ENCODE data around the gene DYDC1.
"Not testable (repeated sequence)": the region's sequence is repeated elsewhere in the genome, so short reads cannot be mapped to it uniquely, and the experiment has no call there.

Gene DYDC1

DNA sequence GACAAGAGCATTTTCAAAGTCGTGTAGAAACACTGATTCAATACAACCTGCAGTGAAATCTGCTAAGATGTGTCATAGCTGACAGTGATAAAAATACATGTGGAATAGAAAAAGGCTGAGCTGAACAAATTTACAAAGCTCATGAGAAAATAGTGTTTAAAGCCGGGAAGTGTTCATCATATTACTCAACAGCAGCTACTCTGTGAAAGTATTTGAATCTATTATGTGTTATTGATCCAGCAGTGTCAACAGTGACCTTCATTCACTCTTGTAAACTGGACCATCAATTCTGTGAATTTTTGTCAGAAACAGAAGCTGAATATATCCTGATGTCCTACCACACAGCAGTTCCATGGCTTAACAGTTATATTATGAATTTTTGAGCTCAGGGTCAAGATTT is 11.6 kb downstream of the DYDC1 start:
- DNase-seq (ENCODE audit: extremely low read depth in 1 of 2, low read depth in 1 of 2) = no peak

DNA sequence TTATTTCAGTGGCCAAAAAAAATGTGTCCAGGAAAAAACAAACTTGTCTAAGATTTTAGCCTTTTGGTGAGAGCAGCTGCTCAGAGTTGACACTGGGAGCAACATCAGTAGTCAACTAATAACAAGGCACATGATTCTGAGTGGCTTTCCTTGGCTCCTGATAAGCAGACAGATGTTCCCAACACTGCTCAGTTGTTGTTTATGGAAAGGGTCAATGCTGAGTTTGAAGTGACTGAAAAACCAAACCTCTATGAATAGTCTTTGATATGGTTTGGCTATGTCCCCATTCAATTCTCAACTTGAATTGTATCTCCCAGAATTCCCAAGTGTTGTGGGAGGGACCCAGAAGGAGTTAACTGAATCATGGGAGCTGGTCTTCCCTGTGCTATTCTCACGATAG is 12.3 kb downstream of the DYDC1 start:
- DNase-seq (ENCODE audit: extremely low read depth in 1 of 2, low read depth in 1 of 2) = no peak

DNA sequence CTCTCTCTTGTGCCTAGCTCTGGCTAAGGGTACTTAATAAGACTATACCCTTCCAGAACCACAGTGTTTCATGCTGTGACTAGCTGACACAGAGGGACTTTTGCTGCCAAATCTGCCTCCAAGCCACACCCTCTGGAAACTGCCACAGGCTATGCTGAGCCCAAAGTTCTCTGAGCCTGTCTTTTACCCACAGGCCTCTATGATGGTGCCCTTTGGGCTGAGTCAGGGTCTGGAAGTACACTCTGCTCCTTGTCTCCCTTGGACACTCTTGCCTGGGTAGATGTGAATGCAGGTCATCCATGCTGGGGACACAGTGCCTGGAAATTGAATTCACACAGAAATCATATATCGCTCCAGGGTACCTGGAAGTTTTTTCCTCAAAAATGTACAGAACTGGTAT is 22.6 kb downstream of the DYDC1 start:
- DNase-seq (ENCODE audit: extremely low read depth in 1 of 2, low read depth in 1 of 2) = no peak

DNA sequence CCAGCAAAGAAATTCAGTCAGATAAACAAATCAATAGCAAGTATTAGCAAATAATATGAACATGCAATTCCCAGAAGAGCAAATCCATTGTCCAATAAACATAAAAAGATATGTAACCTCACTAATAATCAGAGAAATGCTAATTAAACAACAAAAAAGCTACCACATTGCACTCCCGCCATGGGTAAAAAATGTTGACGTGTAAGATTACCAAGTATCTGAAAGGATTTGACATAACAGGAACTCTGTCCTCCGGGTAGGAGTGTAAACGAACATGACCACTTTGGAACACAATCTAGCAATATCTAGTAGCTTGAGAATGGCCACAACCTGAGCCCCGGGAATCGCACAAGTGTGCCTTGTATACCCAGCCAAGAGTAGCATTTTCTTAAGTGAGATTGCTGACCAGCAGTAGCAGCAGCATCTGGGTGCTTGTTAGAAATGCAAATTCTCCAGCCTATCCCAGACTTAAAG is 31.6 kb downstream of the DYDC1 start:
- DNase-seq (ENCODE audit: extremely low read depth in 1 of 2, low read depth in 1 of 2) = no peak

DNA sequence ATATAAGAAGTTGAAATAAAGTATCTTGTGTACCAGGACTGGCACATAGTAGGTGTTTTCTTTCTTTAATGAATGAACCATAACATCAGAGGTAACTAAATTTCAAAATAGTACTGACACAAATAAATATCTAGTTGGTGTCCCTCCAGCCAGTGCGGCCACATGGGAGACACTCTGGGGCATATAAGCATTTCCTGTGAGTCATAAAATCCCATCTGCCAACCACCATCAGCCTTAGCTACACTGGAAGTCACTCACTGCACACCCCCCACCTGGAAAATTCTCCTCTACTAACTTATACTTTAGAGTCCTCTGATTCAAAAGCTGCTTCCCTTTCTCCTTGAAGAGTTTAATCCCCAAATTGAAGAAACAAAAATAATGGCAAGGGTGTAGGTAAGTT is 32.5 kb downstream of the DYDC1 start:
- DNase-seq (ENCODE audit: extremely low read depth in 1 of 2, low read depth in 1 of 2) = no peak

DNA sequence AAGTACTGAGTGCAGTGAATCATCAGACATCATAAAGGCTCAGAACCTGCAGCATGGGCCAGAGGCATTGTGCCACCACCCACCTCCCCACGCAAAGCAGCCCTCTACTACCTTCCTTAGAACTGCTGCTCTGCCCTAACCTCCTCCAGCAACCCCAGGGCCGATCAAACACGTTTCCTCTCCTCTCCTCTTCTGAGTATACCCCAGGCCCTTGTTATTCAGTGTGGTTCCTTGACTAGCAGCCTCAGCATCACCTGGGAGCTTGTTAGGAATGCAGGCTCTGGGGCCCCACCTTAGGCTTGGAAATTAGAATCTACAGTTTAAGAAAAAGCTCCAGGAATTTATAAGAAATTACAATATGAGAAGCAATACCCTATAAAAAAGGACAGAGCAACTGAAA is 33.2 kb downstream of the DYDC1 start:
- DNase-seq (ENCODE audit: extremely low read depth in 1 of 2, low read depth in 1 of 2) = no peak

DNA sequence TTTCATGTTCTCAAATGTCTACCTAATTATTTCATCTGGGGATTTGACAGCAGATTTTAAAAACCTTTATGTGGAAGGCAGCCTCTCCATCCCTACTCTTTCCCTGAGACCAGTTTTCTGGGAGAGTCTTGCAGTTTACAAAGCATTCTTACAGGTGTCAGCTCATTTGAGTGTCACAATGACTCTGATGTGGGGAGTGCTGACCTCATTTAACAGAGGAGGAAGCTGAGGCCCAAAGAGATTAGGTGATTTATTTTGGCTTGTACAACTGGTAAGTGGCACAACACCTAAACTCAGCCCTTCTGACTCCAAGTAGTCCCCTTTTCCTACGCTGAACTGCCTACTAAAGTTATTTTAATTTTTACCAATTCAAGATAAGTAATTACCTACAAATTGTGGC is 33.8 kb downstream of the DYDC1 start:
- no peak for DNase-seq (ENCODE audit: extremely low read depth in 1 of 2, low read depth in 1 of 2)

DNA sequence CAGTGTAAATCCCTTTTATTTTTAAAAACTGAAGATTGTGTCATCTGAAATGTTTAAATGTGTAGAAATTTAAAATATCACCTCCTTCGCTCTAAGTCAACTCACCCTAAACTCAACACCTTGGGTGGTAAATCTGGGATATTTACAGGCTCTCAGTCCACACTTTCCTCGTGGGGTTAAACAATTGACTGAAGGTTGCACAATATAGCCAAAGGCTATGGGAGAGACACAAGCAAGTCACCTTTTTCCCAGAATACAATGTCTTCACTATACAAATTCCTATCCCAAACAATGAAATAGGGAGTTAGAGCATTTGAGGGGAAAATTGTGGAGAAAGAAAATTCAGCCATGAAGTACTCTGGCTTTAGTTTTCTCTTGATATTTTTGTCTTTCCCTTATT is 34.4 kb downstream of the DYDC1 start:
- DNase-seq (ENCODE audit: extremely low read depth in 1 of 2, low read depth in 1 of 2) = no peak

DNA sequence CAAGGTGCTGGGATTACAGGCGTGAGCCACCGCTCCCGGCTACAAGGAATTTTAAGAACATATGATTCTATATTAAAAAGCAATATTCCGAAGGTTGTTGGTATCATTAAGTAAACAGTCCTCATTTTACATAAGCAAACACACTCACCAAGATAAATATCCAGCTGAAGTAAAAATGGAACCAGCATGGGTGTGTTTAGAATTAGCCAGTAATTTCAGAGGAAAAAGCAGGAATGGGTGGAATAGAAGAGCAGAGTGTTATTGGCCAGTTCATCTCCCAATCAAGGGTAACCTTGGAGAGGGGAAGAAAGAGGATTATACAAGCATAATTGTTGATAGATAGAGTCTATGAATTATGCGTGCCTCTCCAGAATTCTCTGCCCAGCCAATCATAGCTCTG is 35.4 kb downstream of the DYDC1 start:
- no peak for DNase-seq (ENCODE audit: extremely low read depth in 1 of 2, low read depth in 1 of 2)

DNA sequence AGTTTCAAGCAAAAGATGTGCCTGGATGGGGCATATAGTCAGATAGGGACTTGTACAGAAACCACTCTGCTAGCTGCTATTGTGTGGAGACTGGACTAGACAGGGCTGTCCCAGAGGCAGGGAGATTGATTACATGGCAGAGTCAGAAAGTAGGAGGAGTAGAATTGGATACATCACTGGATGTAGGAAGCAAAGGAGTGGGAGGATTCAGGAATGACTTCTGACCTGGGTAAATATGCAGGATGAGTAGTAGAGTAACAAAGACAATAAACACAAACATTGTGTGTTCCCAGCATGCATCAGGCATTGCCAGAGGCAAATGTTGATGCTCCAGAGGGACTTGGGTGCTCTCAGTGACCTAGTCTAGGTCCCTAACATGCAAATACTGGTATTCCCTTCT is 36.2 kb downstream of the DYDC1 start:
- no peak for DNase-seq (ENCODE audit: extremely low read depth in 1 of 2, low read depth in 1 of 2)

DNA sequence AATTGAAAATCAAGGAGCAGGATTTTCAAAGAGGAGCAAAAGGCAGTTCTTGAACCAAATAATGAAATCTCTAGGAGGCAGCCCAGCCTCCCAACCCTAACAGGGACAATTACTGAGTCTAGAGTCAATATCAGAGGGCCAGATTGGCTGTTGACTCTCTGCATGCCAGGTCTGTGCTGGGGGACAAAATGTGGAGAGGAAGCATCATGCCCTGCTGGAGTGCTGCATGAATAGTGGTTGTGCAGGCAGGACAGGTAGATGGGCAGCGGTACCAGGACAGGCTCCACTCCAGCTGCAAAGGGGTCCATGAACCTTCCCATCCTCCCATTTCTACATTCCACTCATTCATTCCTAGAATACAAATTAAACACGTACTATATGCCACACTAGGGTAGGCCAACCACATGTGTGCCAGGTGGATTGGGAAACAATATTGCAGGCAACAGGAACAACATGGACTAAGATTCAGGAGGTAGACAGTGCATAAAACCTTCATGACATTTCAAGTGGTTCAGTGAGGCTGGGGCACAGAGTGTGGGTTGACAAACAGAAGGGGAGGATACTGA is 36.7 kb downstream of the DYDC1 start:
- DNase-seq (ENCODE audit: extremely low read depth in 1 of 2, low read depth in 1 of 2) = no peak

DNA sequence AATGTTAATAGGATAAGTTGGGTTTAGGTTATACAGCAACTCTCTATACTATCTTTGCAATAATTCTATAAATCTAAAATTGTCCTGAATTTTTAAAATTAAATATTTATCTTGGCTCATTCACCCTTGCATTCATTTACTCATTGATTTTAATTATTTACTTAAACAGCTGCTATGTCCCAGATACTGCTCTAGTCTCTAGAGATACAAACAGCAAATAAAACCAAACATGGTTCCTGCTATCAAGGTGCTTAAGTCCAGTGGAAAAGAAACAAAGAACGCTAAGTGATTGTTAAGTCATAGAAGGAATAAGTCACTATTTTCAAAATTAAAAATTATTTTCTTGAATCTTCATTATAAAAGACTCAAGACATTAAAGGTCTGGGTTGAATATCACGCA is 37.2 kb downstream of the DYDC1 start:
- DNase-seq (ENCODE audit: extremely low read depth in 1 of 2, low read depth in 1 of 2) = no peak

DNA sequence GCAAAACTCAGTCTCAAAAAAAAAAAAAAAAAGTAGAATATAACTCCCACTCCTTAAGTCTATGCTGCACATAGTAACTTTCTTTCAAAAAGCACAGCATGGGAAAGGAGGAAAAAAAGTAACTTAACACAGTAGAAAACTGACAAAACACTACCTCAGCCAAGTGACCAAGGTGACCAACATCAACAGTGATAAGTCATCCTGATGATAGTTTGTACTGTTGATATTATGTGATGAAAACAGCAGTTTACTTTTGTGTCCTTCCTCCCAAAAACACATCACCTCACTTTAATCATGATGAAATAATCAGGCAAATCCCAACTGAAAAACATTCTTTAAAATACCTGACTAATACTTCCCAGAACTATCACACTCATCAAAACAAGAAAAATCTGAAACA is 37.8 kb downstream of the DYDC1 start:
- no peak for DNase-seq (ENCODE audit: extremely low read depth in 1 of 2, low read depth in 1 of 2)

DNA sequence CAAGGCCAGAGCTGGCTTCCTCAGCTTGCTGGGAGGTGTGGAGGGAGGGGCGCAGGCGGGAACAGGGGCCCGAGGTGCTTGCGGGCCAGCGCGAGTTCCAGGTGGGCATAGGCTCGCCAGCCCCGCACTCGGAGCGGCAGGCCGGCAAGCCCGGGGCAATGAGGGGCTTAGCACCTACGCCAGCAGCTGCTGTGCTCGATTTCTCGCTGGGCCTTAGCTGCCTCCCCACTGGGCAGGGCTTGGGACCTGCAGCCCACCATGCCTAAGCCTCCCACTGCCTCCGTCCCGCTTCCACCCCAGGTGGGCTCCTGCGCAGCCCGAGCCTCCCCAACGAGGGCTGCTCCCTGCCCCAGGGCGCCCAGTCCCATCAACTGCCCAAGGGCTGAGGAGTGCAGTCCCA is 41.2 kb downstream of the DYDC1 start:
- DNase-seq (ENCODE audit: extremely low read depth in 1 of 2, low read depth in 1 of 2) = no peak

DNA sequence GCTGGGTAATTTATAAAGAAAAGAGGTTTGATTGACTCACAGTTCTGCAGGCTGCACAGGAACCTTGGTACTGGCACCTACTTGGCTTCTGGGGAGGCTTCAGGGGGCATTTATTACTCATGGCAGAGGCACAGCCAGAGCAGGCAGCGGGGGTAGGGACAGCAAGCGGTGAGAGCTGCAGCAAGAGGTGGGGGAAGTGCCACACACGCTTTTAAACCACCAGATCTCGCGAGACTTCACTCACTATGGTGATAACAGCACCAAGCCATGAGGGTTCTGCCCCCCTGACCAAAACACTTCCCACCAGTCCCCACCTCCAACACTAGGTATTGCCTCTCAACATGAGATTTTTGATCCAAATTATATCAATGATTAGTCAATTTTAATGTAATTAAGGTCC is 43.0 kb downstream of the DYDC1 start:
- no peak for DNase-seq (ENCODE audit: extremely low read depth in 1 of 2, low read depth in 1 of 2)

DNA sequence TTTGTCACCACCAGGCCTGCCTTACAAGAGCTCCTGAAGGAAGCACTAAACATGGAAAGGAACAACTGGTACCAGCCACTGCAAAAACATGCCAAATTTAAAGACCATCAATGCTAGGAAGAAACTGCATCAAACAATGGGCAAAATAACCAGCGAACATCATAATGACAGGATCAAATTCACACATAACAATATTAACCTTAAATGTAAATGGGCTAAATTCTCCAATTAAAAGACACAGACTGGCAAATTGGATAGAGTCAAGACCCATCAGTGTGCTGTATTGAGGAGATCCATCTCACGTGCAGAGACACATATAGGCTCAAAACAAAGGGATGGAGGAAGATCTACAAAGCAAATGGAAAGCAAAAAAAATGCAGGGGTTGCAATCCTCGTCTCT is 50.6 kb downstream of the DYDC1 start:
- not testable (repeated sequence) for DNase-seq (ENCODE audit: extremely low read depth in 1 of 2, low read depth in 1 of 2)

DNA sequence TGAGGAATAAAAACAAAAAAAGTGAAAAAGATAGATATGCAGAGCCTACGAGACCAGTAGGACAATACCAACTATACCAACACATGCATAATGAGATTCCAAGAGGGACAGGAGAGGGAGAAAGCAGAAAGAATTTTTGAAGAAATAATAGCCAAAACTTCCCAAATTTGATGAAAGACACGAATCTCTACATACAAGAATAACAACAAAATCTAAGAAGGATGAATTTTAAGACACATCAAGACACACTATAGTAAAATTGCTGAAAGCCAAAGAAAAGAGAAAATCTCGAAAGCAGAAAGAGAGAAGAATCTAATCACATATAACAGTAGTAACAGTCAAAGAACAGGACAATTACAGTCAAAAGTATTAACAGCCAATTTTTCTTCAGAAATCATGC is 59.6 kb downstream of the DYDC1 start:
- DNase-seq (ENCODE audit: extremely low read depth in 1 of 2, low read depth in 1 of 2) = no peak

DNA sequence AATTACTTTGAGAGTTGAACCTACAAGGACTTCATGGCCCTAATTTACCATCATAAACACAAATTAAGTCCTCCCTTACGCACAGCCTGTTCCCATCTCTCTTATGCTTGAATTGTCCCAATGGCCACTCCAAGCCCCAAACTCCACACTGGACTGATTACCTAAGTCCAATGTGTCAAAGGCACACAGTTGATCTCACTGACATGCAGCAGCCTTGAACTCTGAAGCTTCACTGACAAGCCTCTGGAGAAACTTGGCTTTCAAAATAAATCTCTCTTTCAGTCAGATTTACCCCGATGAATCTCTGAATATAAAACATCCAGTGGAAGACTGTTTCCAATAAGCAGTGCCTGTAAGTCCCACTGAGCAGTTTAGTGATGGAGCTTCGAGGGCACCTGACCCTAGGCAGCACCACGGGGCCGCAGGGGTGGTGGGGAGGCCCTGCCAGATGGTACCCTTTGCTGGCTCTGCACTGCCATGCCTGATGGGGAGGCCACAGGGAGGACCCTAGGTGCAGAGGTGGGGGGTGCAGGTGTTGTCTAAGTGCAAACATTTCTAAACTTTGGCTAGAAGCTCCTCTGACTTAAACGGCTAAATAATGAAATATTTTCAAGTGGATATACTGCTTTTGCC is 63.8 kb downstream of the DYDC1 start:
- DNase-seq (ENCODE audit: extremely low read depth in 1 of 2, low read depth in 1 of 2) = no peak

DNA sequence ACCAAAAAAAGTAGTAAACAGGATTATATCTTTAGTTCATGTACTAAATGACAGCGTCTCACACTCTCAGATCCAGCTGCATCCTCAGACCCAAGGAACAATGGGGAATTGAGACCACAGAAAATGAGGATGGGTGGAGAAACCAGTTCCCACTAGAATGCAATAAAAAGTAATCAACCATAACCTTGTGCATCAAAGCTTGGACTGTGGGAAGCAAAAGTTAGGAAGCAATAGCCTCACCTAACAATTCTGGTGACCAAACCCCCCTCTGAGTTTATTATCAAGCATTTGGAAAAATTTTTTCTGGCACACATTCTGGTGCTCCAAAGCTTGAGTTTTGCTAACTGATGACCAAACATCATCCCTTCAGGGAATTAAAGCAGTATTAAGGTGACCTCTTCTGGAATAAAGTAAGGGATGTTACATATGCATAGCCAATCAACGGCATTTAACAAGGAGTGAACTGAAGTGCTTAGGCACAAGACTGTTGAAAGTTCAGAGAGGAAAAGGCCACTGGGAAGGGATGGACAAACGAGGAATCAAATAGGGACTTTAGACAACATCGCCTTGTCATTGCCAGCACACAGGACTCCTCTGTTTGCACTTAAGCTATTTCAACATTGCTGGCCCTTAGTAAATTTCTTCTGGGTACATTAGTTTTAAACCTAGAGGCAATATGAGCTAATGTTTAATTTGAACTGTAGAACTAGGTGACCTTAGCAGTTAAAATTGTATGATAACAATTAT is 65.9 kb downstream of the DYDC1 start:
- no peak for DNase-seq (ENCODE audit: extremely low read depth in 1 of 2, low read depth in 1 of 2)

DNA sequence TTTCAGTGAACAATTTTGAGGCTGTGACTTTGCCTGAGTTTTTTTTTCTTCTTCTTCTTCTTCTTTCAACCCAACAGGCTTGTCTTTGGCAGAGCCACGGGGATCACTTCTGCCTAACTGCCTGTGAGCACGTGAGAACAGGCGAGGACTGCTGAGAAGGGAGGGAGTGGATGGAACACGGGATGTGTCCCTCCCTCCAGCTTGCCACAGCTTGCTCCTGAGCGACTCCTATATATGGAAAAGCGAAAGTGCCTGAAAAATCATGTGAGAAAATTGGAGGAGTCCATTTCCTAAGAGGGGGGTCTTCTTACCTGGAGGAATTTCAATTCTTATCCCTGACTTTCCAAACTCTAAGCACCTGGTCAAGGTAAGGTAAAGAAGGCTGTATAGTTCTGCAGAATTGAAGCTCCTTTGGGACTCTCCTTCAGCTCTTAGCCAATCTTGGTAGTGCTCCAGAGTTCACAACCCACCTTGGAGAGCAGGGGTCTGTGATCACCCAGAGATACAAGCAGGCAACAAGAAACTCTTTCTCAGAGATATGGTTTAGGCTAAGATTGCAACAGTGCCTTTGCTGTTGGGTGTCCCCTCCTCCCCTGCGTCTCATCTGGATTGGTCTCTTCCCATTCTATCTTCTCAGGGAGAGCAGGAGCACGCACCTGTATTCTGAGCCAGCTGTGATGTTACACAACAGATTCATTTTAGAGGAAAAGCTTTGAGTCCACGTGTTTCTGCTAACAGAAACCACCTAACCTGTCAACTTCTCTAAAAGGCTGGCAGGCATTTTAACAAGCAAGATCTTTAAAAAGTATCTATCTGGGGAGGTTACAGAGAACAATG is 66.9 kb downstream of the DYDC1 start, which contains the start of gene MAT1A:
Gene MAT1A, minus strand, starts transcription at position 208 of the 837 bp plus-strand sequence. CDS start 235 bp downstream, outside the sequence.
- DNase-seq (ENCODE audit: extremely low read depth in 1 of 2, low read depth in 1 of 2) = no peak

DNA sequence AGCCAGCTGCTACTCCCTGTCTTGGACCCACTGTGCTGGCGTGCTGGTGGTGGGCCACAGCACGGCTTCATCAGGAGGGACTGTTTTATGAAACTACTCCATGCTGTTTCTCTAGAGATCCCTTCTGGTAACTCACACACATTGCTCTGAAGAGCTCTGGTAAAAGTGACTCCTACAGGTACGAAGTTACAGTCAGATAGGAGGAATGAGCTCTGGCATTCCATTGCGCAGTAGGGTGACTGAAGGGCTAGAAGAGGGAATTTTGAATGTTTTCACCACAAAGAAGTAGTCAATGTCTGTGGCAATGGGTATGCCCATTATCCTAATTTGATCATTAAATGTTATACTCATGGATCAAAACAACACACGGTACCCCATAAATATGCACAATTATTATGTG is 67.7 kb downstream of the DYDC1 start:
- no peak for DNase-seq (ENCODE audit: extremely low read depth in 1 of 2, low read depth in 1 of 2)
